Calu3 (cell line): ENCODE data around the gene TTLL11. TPM values are rescaled to one million over a fixed set of nuclear protein-coding genes. Genes with fewer than 3 reads are reported as not detected.

Experiments used
- BruUV-seq: library from RNA; stranded (reverse); fragments of 400-500 nt; replicated peaks from 2 replicates; lab custom pipeline; 2021; lab: Mats Ljungman, UMichigan
- CTCF ChIA-PET: fragments of 300-600 bp; sonication (Branson Sonifier 250); formaldehyde crosslinking; loops from one replicate; lab custom pipeline; 2022; ENCODE audit warnings: antibody characterized with exemption; lab: Charles Lee
- DNase-seq: peaks from one replicate; pipeline ENCODE4 v3.0.0; 2022
- H3K27ac Mint-ChIP-seq: one replicate; pipeline ENCODE4 v1.8.0; 2022; ENCODE audit warnings: mixed read lengths; ENCODE audit not compliant: unreplicated experiment
- H3K27me3 Mint-ChIP-seq: one replicate; pipeline ENCODE4 v1.8.0; 2022; ENCODE audit warnings: mixed read lengths; ENCODE audit not compliant: unreplicated experiment
- H3K36me3 Mint-ChIP-seq: one replicate; pipeline ENCODE4 v1.8.0; 2022; ENCODE audit warnings: mild to moderate bottlenecking, moderate library complexity, mixed read lengths; ENCODE audit not compliant: insufficient read depth, unreplicated experiment
- H3K4me1 Mint-ChIP-seq: one replicate; pipeline ENCODE4 v1.8.0; 2022; ENCODE audit warnings: mild to moderate bottlenecking, low read depth, mixed read lengths; ENCODE audit not compliant: unreplicated experiment
- H3K4me3 Mint-ChIP-seq: one replicate; pipeline ENCODE4 v1.8.0; 2022; ENCODE audit warnings: mild to moderate bottlenecking, low read depth, moderate library complexity, mixed read lengths; ENCODE audit not compliant: unreplicated experiment
- H3K9me3 Mint-ChIP-seq: one replicate; pipeline ENCODE4 v1.8.0; 2022; ENCODE audit warnings: low read depth, mixed read lengths; ENCODE audit not compliant: unreplicated experiment
- CTCF ChIP-seq: fragments of 200-600 bp; IDR thresholded peaks from one replicate; pipeline ENCODE4 v1.8.0; 2022; ENCODE audit warnings: antibody characterized with exemption; ENCODE audit not compliant: unreplicated experiment
- intact Hi-C: fragments of 100-400 bp; cut with micrococcal nuclease; formaldehyde crosslinking; loops from one replicate; pipeline ENCODE4 v1.10.0; 2022; ENCODE audit not compliant: unreplicated experiment
- total RNA-seq: library from RNA; stranded (reverse); gene quantifications from 2 replicates; pipeline ENCODE4 v1.2.3, GENCODE V29; 2022

TTLL11 gene
- total RNA-seq, 1 experiment from 2014 or later = 10.5 TPM

- Mint-ChIP-seq H3K4me3 (no peak overlapping the region), H3K27ac (no peak overlapping the region), H3K9me3 (peaks cover 3% of the 10 kb centered on the region), H3K36me3 (no peaks in the 10 kb centered on the region), H3K4me1 (no peaks in the 10 kb centered on the region), H3K27me3 (no peaks in the 10 kb centered on the region)
- intact Hi-C loops = no loop called here
- no peak for DNase-seq
- no TSS peak for BruUV-seq
- CTCF ChIA-PET = interaction anchor here (0.6 kb wide), 1 partner anchor 936 kb away, joined by 3 read pairs; no protein-coding TSS in a partner anchor
- TF ChIP-seq CTCF = no peak
Observed at GRCh38 chr9:121935739-121936138, 157.4 kb downstream of the TTLL11 start.

- DNase-seq = no peak
- H3K4me1 Mint-ChIP-seq = no peaks in the 10 kb centered on the region
- no peaks in the 10 kb centered on the region for H3K27me3 Mint-ChIP-seq
- no peaks in the 10 kb centered on the region for H3K36me3 Mint-ChIP-seq
- no peak for TF ChIP-seq CTCF
- no TSS peak for BruUV-seq
- CTCF ChIA-PET = no interaction called here
- intact Hi-C loops = no loop called here
- H3K9me3 Mint-ChIP-seq = peaks cover 3% of the 10 kb centered on the region
- H3K4me3 Mint-ChIP-seq = no peak overlapping the region
- no peak overlapping the region for H3K27ac Mint-ChIP-seq
Observed at GRCh38 chr9:121930956-121931355, 162.2 kb downstream of the TTLL11 start.

DNA sequence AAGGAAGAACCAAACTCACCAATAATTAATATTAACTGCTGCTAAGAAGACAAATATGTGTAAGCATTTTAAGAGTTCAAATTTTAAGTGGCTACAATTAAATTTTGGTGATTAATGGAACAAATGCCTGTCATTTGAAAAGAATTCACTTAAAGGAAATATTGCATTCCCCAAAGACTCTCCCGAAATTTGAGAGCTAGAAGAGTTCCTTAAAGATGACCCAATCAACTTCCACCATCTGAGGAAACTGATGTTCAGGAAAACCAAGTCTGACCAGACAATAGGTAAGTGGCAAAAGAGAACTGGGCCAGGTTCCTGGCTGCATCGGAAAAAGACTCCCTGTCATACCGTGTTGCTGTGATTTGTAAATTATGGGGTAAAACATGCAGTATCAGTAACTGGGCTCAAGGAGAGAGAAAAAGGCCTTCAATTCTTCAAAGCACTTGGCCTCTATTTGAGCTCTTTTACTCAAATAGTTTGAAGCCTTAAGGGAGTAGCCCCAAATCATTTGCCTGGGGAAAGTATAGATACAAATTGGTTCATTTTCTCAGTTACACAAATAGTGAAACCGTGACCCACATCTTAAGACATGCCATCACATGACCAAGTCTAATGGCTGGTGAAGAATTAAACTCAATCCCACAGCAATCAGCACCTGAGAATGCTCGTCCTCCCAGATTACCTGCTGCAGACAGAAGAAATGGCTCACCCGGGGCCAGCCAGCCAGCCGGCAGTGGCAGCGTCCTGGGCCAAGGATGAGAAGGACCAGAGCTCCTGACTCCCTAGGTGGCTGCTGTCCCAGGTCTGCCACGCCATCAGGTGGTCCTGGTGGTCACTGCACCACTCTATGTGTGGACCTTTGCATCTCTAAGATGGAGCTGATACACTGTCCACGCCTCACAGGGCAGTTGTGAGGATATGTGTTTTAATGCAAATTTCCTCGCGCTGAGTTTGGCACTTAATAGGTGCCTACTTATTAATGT, 162.9 kb downstream of the TTLL11 start:
- DNase-seq = no peak
- no peak for TF ChIP-seq CTCF

DNA sequence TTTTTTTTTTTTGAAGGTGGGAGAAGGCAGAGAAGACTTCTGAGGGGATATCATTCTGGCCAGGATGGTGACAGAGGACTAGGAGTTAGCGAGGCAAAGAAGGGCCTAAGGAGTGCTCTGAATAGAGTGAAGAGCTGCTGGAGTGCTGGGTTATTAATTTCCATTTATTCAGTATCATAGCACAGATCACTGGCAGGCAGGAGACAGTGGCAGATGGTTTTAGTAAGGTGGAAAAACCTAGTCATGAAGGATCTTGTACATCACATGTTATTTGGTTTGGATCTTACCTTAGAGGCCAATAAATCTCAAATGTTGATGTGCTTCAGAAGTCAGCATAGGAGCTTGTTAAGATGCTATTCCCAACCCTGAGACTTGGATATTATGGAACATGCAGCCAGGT, 165.5 kb downstream of the TTLL11 start:
- CTCF ChIA-PET = interaction anchor here (0.7 kb wide), 1 partner anchor 650 kb away, joined by 3 read pairs; no protein-coding TSS in a partner anchor
- Mint-ChIP-seq H3K4me3 (no peak overlapping the region), H3K27me3 (no peaks in the 10 kb centered on the region), H3K27ac (no peak overlapping the region), H3K36me3 (no peaks in the 10 kb centered on the region), H3K9me3 (no peaks in the 10 kb centered on the region), H3K4me1 (peaks cover 9% of the 10 kb centered on the region)
- BruUV-seq = no TSS peak
- intact Hi-C loops = no loop called here
- no peak for TF ChIP-seq CTCF
- no peak for DNase-seq

More for the DNA sequence above, 162.9 kb downstream of the TTLL11 start:
- no peak overlapping the region for H3K27ac Mint-ChIP-seq
- CTCF ChIA-PET = no interaction called here
- no TSS peak for BruUV-seq
- intact Hi-C loops = no loop called here
- H3K36me3 Mint-ChIP-seq = no peaks in the 10 kb centered on the region
- H3K27me3 Mint-ChIP-seq = no peaks in the 10 kb centered on the region
- H3K9me3 Mint-ChIP-seq = peaks cover 3% of the 10 kb centered on the region
- no peaks in the 10 kb centered on the region for H3K4me1 Mint-ChIP-seq
- no peak overlapping the region for H3K4me3 Mint-ChIP-seq
